Spleen (tissue), 7 donors: ENCODE results near the gene CISH.

Experiments used
- CTCF ChIP-seq, 11 experiments: fragments of 200-600 bp in 7 of 11; fragments of 450-650 bp in 4 of 11; sonication (generic) in 4 of 11; IDR thresholded peaks in 8 of 11; conservative IDR thresholded peaks in 3 of 11; 1 replicate in 7 of 11; 2 replicates in 4 of 11; pipeline versions ENCODE4 v1.4.0 to v1.8.0; 2016 to 2021; ENCODE audit warnings: antibody characterized with exemption in 11 of 11, inconsistent platforms in 4 of 11, mild to moderate bottlenecking in 1 of 11
- POLR2A ChIP-seq, 3 donors: fragments of 450-650 bp; IDR thresholded peaks; one replicate each; pipeline ENCODE4 v1.5.1; 2017; ENCODE audit warnings: antibody characterized with exemption in 3 of 3, mild to moderate bottlenecking in 1 of 3
- donor health status: DM: no; HTN: no; CAD: no; lungs with moderate emphysema.
- donor health status: DM: no; HTN: no; CAD: no.
- donor health status: DM: no; HTN: no; CAD: no.

GRCh38 chr3:50602595-50603191 lies 8.9 kb downstream of the CISH start:
- TF ChIP-seq CTCF (IDR thresholded peaks at IDR 0.05 in 8 of 11, conservative IDR thresholded peaks at IDR 0.05 in 3 of 11) (no peak), POLR2A (IDR thresholded peaks at IDR 0.05) (no peak)
